ENCODE data around the gene SYNE4.
A peak's percentile ranks its signal among the peaks of the same experiment; 100 is the strongest.

The SYNE4 gene

GRCh38 chr19:36028313-36029041, 19.9 kb upstream of the SYNE4 start:
- peaks cover 6% of the 10 kb centered on the region; the same call in 1 of the 2 replicates for H3K4me1 ChIP-seq (ENCODE audit: control insufficient read depth, insufficient read depth, low read length)
- peaks cover 45 to 80% of the 10 kb centered on the region in 2 experiments for H3K36me3 ChIP-seq (ENCODE audit: control insufficient read depth in 2 of 2, insufficient read depth in 1 of 2, low read length in 2 of 2)
- no peaks in the 10 kb centered on the region for H3K9me3 ChIP-seq (ENCODE audit: control insufficient read depth, insufficient read depth, low read depth, low read length)
- peak overlapping the region; percentile 39; the same call in 1 of the 2 replicates for H3K27ac ChIP-seq (ENCODE audit: extremely low read depth, low read depth, low read length)
- POLR2A ChIA-PET, result interaction anchor here (3.8 kb wide), 1 partner anchor 14 kb away, joined by 13 read pairs; the partner anchor contains the start of gene ALKBH6
- no peak overlapping the region for H3K4me3 ChIP-seq (ENCODE audit: low read depth, low read length)
- TF ChIP-seq KLF9 (tag by site-specific recombination; IDR thresholded peaks at IDR 0.05; ENCODE audit: low read depth) (no peak), ZFHX2 (tag by site-specific recombination; conservative IDR thresholded peaks at IDR 0.05) (peak; percentile 52), OSR2 (tag by site-specific recombination; IDR thresholded peaks at IDR 0.05) (no peak), EGR2 (tag by site-specific recombination; IDR thresholded peaks at IDR 0.05; ENCODE audit: low read depth) (peak; percentile 68), HOXC10 (CRISPR knock-in tag; IDR thresholded peaks at IDR 0.05) (no peak), FEZF1 (tag by site-specific recombination; IDR thresholded peaks at IDR 0.05) (no peak), ZNF792 (tag by site-specific recombination; IDR thresholded peaks at IDR 0.05) (no peak), ZNF280C (tag by site-specific recombination; IDR thresholded peaks at IDR 0.05) (no peak), ZBTB20 (tag by site-specific recombination; IDR thresholded peaks at IDR 0.05) (0 out of 2 replicates have a peak, but pooled peaks have one; percentile 16), ZNF548 (tag by site-specific recombination; IDR thresholded peaks at IDR 0.05) (0 out of 2 replicates have a peak, but pooled peaks have one; percentile 38), ZNF600 (tag by site-specific recombination; IDR thresholded peaks at IDR 0.05) (peak; percentile 26; the same call in 1 of the 2 replicates), ZNF514 (tag by site-specific recombination; IDR thresholded peaks at IDR 0.05) (no peak)
- CTCF ChIA-PET, result interaction anchor here (0.7 to 1.1 kb wide), 3 partner anchors 11 to 146 kb away, joined by 4 to 7 read pairs (median 4); partner anchors contain the start of gene ALKBH6

GRCh38 chr19:36027696-36028095, 19.1 kb upstream of the SYNE4 start:
- H3K4me3 ChIP-seq (ENCODE audit: low read depth, low read length), result no peak overlapping the region
- no peaks in the 10 kb centered on the region for H3K9me3 ChIP-seq (ENCODE audit: control insufficient read depth, insufficient read depth, low read depth, low read length)
- ChIA-PET POLR2A (interaction anchor here (1.6 kb wide), 1 partner anchor 26 kb away, joined by 4 read pairs; the partner anchor contains the start of gene THAP8), CTCF (no interaction called here)
- H3K36me3 ChIP-seq (ENCODE audit: control insufficient read depth in 2 of 2, insufficient read depth in 1 of 2, low read length in 2 of 2), result peaks cover 50 to 84% of the 10 kb centered on the region in 2 experiments
- H3K4me1 ChIP-seq (ENCODE audit: control insufficient read depth, insufficient read depth, low read length), result peaks cover 6% of the 10 kb centered on the region; the same call in 1 of the 2 replicates
- H3K27ac ChIP-seq (ENCODE audit: extremely low read depth, low read depth, low read length), result no peak overlapping the region
- TF ChIP-seq ZNF785 (tag by site-specific recombination; IDR thresholded peaks at IDR 0.05), result no peak
- no peak for TF ChIP-seq ZNF18 (tag by site-specific recombination; IDR thresholded peaks at IDR 0.05)
- TF ChIP-seq ZNF529 (tag by site-specific recombination; IDR thresholded peaks at IDR 0.05; ENCODE audit: insufficient replicate concordance), result no peak
- no peak for TF ChIP-seq REPIN1 (tag by site-specific recombination; IDR thresholded peaks at IDR 0.05; ENCODE audit: low read depth)
- TF ChIP-seq ZNF776 (tag by site-specific recombination; IDR thresholded peaks at IDR 0.05; ENCODE audit: borderline replicate concordance), result no peak
- TF ChIP-seq ZNF514 (tag by site-specific recombination; IDR thresholded peaks at IDR 0.05), result no peak
- peak; percentile 100 for TF ChIP-seq ZNF121 (tag by site-specific recombination; IDR thresholded peaks at IDR 0.05)

All from HEK293 (cell line).